HG03521 (cell line): ENCODE measurements around the gene HDAC10.
A peak's percentile ranks its signal among the peaks of the same experiment; 100 is the strongest.

ENCODE experiments used
- ATAC-seq: cut with Tn5 transposase; IDR thresholded peaks from one replicate; pipeline ENCODE4 v1.9.1; 2021; ENCODE audit warnings: mild to moderate bottlenecking, moderate library complexity; ENCODE audit not compliant: unreplicated experiment

Gene HDAC10

GRCh38 chr22:50204571-50204970 lies 46.5 kb downstream of the HDAC10 start:
- ATAC-seq: no peak

GRCh38 chr22:50203288-50203687 lies 47.8 kb downstream of the HDAC10 start:
- no peak for ATAC-seq

- no peak for ATAC-seq
These were observed 48.9 kb downstream of the HDAC10 start for GRCh38 chr22:50202130-50202666.

DNA sequence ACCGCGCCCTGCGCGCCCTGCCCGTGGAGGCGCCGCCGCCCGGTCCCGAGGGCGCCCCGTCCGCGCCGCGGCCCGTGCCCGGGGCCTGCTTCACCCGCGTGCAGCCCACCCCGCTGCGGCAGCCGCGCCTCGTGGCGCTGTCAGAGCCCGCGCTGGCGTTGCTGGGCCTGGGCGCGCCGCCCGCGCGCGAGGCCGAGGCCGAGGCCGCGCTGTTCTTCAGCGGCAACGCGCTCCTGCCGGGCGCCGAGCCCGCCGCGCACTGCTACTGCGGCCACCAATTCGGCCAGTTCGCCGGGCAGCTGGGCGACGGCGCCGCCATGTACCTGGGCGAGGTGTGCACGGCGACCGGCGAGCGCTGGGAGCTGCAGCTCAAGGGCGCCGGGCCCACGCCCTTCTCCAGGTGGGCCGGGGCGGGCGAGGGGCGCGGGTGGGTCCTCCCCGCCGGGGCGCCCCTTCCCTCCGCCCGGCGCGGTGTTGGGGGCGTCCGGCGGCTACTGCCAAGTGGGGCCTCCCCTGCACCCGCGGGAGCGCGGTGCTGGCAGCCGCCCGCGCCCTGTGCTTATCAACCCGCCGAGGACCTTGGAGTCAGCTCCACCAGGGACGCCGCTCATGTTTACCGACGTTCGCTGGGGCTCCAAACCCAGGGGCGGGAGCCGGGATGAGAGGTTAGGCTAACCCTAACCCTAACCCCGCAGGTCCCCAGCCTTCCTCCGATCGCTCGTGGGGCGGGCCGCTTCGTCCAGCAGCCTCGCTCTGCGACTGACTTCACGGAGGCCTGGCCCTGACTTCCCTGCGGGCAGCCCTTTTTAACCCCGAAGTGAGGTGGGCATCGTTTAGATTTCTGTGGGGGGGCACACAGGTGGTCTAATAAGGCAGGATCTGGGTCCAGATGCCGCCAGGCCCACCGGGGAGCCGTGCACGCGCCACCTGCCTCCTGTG lies 49.6 kb downstream of the HDAC10 start:
- peak; percentile 17 for ATAC-seq

DNA sequence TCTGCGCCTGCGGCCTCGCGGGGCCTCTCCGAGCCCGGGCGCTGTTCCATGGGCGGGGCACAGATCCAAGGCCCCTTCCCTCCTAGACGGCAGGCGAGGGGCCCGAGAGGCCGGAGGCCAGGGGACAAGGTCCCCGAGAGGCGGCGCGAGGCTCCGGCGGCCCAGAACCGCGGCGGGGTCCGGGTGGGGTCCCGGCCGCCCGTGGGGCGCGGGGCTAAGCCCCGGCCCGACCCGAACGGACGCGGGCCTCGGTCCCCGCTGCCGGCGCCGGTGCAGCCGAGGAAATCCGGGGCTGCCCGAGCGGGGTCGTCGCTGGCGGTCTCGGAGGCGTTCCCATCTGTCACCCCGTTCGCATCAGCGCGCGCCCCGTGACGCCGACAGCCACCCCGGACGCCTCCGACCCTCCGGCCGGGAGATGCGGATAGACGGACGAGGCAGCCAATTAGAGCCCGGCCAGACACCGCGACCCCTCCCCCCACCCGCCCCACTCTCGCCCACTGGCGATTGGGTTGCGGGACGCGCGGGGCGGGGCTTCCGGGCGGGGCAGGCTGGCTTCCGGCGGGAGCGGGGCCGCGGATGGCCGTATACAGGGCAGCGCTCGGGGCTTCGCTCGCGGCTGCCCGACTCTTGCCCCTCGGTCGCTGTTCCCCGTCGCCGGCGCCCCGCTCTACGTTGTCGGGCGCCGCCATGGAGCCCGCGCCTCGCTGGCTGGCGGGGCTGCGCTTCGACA lies 50.4 kb downstream of the HDAC10 start, which contains the start of gene SELENOO:
Gene SELENOO, plus strand, starts transcription at position 551 of the 730 bp plus-strand sequence. Its CDS starts 26 bp downstream, at position 577.
- peak; percentile 69 for ATAC-seq

- ATAC-seq: no peak
These were observed 51.1 kb downstream of the HDAC10 start for GRCh38 chr22:50199829-50200460.

GRCh38 chr22:50199251-50199721 lies 51.8 kb downstream of the HDAC10 start:
- no peak for ATAC-seq

DNA sequence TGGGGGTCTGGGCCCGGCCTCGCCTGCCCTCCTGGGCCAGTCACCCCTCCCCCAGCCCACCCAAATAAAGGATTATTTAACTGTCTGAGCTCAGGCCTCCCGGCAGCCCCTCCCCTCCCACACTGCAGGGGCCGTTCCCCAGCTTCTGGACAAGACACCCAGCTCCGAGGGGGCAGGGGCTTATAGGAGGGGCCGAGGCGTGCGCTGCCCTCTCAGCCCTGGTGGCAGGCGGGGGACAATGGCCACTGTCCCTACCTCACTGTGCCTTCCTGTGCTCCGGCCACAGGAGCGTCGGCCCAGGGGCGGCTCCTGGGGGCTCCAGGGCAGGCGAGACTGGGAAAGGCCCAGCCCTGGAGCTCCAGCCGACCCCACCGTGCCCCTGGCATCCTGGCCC lies 52.4 kb downstream of the HDAC10 start:
- no peak for ATAC-seq

DNA sequence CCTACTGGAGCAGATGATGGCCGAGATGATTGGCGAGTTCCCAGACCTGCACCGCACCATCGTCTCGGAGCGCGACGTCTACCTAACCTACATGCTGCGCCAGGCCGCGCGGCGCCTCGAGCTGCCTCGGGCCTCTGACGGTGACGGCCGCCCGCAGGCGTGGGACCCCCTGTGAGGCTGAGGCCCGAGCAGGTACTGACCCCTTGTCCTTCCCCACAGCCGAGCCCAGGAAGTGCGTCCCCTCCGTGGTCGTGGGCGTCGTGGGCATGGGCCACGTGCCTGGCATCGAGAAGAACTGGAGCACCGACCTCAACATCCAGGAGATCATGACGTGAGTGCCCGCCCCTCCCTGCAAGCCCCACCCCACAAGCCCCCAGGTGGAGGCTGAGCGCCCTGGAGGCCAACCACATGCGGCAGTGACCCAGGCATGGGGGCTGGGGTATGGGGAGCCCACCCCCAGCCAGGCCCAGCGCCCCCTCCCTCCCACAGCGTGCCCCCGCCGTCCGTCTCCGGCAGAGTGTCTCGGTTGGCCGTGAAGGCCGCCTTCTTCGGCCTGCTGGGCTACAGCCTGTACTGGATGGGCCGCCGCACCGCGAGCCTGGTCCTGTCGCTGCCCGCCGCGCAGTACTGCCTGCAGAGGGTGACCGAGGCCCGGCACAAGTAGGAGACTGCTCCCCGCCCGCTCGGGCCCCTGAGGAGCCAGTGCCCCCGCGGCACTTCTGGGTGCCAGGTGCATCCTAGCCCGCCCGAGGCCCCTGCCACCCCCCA lies 53.0 kb downstream of the HDAC10 start:
- no peak for ATAC-seq

DNA sequence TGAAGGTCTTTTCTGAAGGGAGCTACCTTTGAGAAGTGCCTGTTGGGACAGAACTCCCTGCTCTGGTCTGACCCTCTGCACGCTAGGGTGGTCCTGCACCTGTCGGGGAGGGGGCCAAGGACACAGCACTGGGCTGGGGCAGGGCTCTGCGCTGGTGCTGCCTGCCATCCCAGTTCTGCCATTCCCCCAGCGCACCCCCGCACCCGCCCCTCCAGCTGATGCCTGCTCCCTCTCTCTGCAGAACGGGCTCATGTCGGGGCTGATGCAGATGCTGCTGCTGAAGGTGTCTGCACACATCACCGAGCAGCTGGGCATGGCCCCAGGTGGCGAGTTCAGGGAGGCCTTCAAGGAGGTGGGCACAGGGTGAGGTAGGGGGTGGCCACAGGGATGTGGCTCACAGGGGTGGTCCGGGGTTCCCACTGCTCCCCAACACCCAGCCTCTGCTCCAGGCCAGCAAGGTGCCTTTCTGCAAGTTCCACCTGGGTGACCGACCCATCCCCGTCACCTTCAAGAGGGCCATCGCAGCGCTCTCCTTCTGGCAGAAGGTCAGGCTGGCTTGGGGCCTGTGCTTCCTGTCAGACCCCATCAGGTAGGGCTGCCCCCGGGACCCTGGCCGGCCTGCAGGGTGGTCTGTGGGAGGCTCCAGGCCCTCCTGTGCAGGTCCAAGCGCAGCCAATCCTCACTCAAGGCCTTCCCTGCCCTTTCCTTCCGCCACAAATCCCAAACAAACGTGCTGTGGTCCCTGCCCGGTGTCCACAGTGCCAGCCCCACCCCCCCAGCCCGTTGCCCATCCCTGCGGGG lies 53.9 kb downstream of the HDAC10 start:
- no peak for ATAC-seq

DNA sequence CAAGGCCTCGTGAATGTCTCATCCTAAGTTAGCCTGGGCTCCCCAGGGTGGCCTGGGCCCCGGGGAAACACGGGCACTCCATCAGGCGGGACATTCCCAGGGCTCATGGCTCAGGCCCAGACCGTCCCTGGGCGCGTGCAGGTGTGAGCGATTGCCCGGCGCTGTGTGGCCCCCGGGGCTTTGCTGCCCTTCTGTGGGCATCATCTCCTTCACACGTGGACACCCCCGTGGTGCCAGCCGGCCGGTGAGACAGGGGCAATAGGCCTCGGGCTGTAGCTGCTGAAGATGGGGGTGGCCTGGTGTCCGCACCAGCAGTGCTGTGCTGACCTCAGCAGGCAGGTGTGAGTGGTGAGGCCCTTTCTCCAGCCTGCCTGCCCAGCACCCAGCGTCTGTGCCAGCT lies 54.8 kb downstream of the HDAC10 start:
- no peak for ATAC-seq
